Stimulated activated CD8-positive, alpha-beta memory T cell treated with anti-CD3 and anti-CD28 coated beads, Interleukin-15, amount 100 ng/mL, for 48 hours (primary cell): ENCODE results near the gene ZNF324B.
"Not testable (repeated sequence)": the region's sequence is repeated elsewhere in the genome, so short reads cannot be mapped to it uniquely, and the experiment has no call there.

Source experiments
- DNase-seq, 2 donors: peaks; one replicate each; pipeline ENCODE4 v3.0.0-alpha.2; 2020; ENCODE audit warnings: low read depth in 2 of 2

The ZNF324B gene

GRCh38 chr19:58451358-58452101 lies at the start of gene ZNF324B:
Gene ZNF324B, plus strand, starts transcription at chr19:58451622. Its CDS starts 2,080 bp downstream, at chr19:58453702.
- peak; percentile 94 for DNase-seq

- no peak for DNase-seq
Observed at GRCh38 chr19:58401840-58402421, 49.5 kb upstream of the ZNF324B start.

- DNase-seq: not testable (repeated sequence)
Observed at GRCh38 chr19:58403920-58404478, 47.4 kb upstream of the ZNF324B start.

DNA sequence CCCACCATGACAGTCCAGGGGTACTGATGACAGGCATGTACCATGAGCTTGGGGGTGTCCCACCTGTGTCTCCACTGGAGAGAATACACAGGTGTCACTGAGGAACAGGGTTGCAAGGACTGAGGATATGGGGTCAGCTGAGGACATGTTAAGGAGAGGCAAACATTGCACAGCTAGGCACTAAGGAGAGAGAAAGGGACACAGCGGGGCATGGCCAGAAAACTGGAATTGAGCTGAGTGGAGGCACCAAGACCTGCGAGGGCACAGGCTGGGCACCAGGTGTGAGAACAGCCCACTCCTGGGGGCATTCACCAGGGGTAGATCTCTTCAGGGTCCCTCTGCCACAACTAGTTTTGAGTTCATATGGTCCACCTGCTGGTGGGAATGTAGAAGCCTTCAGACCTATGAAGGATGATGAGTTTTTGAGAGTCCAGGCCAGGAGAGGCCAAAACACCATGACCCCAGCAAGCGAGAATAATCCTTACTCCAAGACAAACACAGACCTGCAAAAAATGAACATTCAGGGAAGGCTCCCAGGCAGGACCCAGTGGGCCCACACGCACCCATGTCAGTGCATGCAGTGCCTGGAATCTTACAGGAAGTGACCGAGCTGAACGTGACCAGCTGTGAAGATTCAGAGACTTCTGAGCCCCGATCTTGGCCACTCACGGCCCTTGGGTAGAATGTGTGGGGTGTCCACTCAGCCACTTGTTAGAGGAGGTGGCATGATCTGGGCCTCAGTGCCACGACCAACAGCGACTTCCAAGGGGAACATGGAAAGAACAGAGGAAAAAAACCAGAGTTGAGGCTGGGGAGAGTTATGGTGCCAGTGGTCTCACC lies 44.4 kb upstream of the ZNF324B start:
- no peak for DNase-seq

DNA sequence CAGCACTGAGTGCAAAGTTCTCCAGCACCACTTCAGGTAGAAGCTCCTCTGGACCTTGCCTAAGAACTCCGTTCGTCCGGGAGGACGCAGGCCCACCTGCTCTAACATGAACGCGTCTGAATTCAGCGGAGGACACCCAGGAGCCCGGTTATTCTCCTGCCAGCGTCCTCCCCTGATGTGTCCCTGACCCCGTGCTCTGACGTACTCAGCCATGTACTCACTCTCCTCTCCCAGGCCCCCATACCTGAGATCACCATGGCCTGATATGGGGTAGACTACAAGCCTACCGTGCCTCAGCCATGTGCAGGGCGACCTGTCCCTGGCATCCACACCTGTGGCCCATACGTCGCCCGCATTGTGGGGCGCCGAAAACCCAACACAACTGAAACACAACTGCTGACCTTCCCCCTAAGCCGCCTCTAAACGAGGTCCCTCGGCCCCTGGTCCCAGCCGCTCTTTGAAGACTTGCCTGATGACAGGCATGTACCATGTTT lies 43.7 kb upstream of the ZNF324B start:
- no peak for DNase-seq

GRCh38 chr19:58408152-58409009 lies 43.0 kb upstream of the ZNF324B start, which contains the start of gene ZNF584:
Gene ZNF584, plus strand, starts transcription at chr19:58408649. Its CDS starts 499 bp downstream, at chr19:58409148.
- DNase-seq: peak; percentile 94 to 95

DNA sequence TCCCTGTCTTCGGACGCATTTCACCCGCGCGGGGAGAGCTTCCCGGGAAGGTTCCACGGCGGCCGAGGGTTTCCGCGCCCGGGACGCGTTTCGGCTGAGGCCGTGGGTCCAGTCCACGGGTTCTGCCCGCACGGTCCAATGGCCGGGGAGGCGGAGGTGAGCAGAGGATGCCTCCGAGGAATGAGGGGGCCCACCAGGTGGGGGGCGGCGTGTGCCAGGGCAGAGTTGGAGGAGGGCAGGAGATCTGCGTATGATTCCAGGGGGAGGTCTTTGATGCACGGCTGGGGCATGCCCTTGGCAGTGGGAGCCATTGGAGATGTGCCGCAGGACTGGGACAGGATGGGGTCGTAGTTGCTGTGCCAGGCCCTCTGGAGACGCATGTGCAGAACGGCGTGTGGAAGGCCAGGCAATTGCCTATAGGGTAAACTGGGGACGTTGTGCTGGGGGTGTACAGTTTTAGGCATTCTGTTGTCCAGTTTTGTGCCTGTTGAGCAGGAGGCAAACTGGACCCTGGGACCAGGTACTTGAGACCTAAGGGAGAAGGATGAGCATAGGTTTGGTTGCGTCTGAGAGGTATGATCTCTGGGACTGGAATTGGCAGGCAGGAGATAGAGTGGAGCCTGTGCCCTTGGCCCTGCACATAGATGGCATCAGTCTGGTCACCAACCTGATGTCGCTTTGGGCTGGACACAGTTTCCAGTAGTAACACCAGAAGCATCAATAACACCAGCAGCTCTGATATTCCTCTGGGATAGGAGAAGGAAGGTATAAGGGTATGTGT lies 42.2 kb upstream of the ZNF324B start:
- no peak for DNase-seq

DNA sequence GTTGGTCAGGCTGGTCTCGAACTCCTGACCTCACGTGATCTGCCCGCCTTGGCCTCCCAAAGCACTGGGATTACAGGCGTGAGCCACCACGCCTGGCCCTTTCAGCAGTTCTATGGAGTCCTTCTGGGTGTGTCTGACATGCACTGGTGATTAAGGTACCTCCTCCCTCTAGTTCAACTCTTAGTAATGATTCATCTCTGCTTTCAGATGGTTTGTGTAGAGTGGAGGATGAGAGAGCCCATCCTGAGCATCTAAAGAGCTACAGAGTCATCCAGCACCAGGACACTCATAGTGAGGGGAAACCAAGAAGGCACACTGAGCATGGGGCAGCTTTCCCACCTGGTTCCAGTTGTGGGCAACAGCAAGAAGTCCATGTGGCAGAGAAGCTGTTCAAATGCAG lies 34.8 kb upstream of the ZNF324B start:
- DNase-seq: no peak

- DNase-seq: no peak
Observed at GRCh38 chr19:58417071-58417470, 34.4 kb upstream of the ZNF324B start.

DNA sequence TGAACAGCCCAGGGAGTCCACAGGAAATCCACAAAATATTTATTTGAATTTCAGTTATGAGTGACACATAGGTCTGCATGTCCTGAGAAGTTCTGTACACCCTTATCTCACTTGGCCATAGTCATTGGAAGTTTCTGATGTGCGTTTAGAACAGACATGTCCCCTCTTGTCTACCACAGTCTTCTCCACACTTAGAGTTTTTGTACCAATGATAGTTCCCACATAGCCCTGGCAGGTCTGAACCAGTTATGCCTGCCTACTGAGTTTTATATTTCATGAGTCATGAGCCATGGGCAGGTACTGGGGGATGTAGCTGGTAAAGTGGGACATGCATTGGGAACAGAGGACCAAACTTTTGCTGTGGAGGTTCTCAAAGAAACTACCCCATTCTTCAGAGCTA lies 22.8 kb upstream of the ZNF324B start:
- no peak for DNase-seq

GRCh38 chr19:58429745-58430144 lies 21.7 kb upstream of the ZNF324B start:
- no peak for DNase-seq

DNA sequence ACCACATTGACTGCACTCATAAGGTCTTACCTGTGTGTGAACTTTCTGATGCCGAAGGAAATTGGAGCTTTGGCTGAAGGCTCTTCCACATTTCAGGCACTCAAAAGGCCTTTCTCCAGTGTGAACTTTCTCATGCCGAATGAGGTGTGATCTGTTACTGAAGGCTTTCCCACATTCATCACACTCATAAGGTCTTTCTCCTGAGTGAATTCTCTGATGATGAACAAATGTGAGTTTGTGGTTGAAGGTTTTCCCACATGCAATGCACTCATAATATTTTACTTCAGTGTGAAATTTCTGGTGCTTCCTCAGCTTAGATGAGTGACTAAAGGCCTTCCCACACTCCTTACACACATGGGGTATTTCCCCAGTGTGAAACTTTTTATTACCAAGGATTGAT lies 17.2 kb upstream of the ZNF324B start:
- DNase-seq: no peak

- peak; percentile 90 to 95 for DNase-seq
Observed at GRCh38 chr19:58439576-58440554, 11.6 kb upstream of the ZNF324B start, which contains the start of gene ZNF132. Gene ZNF132, minus strand, starts transcription at chr19:58440153. Its CDS starts 332 bp downstream, at chr19:58439821.

GRCh38 chr19:58440556-58440955 lies 10.9 kb upstream of the ZNF324B start:
- no peak for DNase-seq

- DNase-seq: not testable (repeated sequence)
Observed at GRCh38 chr19:58442986-58443385, 8.4 kb upstream of the ZNF324B start.

- not testable (repeated sequence) for DNase-seq
Observed at GRCh38 chr19:58448860-58449259, 2.6 kb upstream of the ZNF324B start.

DNA sequence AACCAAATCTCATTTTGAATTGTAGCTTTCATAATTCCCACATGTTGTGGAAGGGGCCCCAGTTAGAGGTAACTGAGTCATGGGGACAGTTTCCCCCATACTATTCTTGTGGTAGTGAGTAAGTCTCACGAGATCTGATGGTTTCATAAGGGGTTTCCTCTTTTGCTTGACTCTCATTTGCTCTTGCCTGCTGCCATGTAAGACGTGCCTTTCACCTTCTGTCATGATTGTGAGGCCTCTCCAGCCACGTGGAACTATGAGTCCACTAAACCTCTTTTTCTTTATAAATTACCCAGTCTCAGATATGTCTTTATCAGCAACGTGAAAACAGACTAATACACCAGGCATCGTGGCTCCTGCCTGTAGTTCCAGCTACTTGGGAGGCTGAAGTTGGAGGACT lies 1.4 kb upstream of the ZNF324B start:
- DNase-seq: not testable (repeated sequence)

DNA sequence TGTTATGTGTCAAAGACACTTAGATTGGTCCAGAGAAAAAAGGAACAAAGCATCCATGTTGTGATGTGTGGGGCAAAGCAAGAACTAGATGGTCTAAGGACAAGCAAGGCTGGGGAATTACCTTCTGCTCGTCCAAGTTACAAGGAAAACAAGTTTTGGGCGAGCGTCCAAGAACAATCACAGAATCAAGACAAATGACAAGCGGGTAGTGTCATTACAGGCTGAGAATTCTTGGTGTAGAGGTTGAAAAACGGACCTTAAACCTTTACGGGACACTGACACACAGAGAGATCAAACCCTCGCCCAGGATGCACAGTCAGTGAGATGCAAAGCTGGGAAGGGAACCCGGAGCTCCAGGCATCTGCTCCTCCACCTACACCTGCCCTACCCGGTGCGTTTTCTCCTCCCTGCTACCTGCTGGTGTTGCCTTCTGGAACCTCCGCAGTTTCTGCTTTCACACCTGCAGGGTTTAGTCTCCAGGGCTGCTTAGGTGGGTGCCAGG lies 515 bp upstream of the ZNF324B start:
- no peak for DNase-seq

GRCh38 chr19:58453743-58454142 lies 2.3 kb downstream of the ZNF324B start:
- no peak for DNase-seq
